ENCODE results near the gene LPCAT1.
"Not testable (repeated sequence)": the region's sequence is repeated elsewhere in the genome, so short reads cannot be mapped to it uniquely, and the experiment has no call there.

- not testable (repeated sequence) for TF ChIP-seq ARNTL (CRISPR knock-in tag; IDR thresholded peaks at IDR 0.05; ENCODE audit: borderline replicate concordance, low read depth); ZNF8 (CRISPR knock-in tag; IDR thresholded peaks at IDR 0.05)
Observed at GRCh38 chr5:1456110-1456881, 67.5 kb downstream of the LPCAT1 start.
